A549 (cell line): Measurements from ENCODE around the gene TRAPPC2L.

ENCODE experiments used
- CTCF ChIP-seq: fragments of >200 bp; sonication (Bioruptor Twin); formaldehyde crosslinking; IDR thresholded peaks from 3 replicates; pipeline ENCODE4 v1.5.1; 2016
- ELK1 ChIP-seq: fragments of 150-350 bp; IDR thresholded peaks from 2 replicates; pipeline ENCODE4 v1.6.1; 2014; ENCODE audit warnings: low read depth, mild to moderate bottlenecking, low read length
- EP300 ChIP-seq, 2 experiments: fragments of >200 bp; sonication (Bioruptor Twin); formaldehyde crosslinking; IDR thresholded peaks; 2 replicates in 1 of 2; 3 replicates in 1 of 2; pipeline ENCODE4 v1.6.1; 2016 to 2017
- TF ChIP-seq, protein P1 (sequence below): fragments of 200-600 bp; sonication (generic); IDR thresholded peaks from 2 replicates; pipeline ENCODE4 v1.6.1; 2016; ENCODE audit warnings: antibody characterized with exemption, mild to moderate bottlenecking, moderate library complexity

GRCh38 chr16:88862968-88863367 is 6.0 kb downstream of the TRAPPC2L start:
- TF ChIP-seq, protein P1, sequence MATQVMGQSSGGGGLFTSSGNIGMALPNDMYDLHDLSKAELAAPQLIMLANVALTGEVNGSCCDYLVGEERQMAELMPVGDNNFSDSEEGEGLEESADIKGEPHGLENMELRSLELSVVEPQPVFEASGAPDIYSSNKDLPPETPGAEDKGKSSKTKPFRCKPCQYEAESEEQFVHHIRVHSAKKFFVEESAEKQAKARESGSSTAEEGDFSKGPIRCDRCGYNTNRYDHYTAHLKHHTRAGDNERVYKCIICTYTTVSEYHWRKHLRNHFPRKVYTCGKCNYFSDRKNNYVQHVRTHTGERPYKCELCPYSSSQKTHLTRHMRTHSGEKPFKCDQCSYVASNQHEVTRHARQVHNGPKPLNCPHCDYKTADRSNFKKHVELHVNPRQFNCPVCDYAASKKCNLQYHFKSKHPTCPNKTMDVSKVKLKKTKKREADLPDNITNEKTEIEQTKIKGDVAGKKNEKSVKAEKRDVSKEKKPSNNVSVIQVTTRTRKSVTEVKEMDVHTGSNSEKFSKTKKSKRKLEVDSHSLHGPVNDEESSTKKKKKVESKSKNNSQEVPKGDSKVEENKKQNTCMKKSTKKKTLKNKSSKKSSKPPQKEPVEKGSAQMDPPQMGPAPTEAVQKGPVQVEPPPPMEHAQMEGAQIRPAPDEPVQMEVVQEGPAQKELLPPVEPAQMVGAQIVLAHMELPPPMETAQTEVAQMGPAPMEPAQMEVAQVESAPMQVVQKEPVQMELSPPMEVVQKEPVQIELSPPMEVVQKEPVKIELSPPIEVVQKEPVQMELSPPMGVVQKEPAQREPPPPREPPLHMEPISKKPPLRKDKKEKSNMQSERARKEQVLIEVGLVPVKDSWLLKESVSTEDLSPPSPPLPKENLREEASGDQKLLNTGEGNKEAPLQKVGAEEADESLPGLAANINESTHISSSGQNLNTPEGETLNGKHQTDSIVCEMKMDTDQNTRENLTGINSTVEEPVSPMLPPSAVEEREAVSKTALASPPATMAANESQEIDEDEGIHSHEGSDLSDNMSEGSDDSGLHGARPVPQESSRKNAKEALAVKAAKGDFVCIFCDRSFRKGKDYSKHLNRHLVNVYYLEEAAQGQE, result no peak
- no peak for TF ChIP-seq ELK1
- TF ChIP-seq CTCF, result no peak
- TF ChIP-seq EP300 (IDR thresholded peaks at IDR 0.05), result no peak
